K562 (cell line): Measurements from ENCODE around the gene FITM2. TPM values are rescaled to one million over a fixed set of nuclear protein-coding genes. Genes with fewer than 3 reads are reported as not detected.

Experiments
- ATAC-seq: fragments of 200-7000 bp; cut with Tn5 transposase; 3 replicates; pipeline ENCODE4 v1.9.1; 2020; ENCODE audit warnings: moderate library complexity
- BruUV-seq: library from RNA; stranded (reverse); fragments of 400-500 nt; replicated peaks from 2 replicates; lab custom pipeline; 2021; lab: Mats Ljungman, UMichigan
- CTCF ChIA-PET: fragments of 300-600 bp; formaldehyde crosslinking; extraction: SDS; loops from one replicate; lab custom pipeline; 2021; ENCODE audit warnings: low intra/inter-chr PET ratio; lab: Yijun Ruan, JAX
- POLR2A ChIA-PET: fragments of 300-600, 350-650 bp; sonication (Branson Sonifier 250); formaldehyde crosslinking; extraction: SDS; loops from one replicate; lab custom pipeline; 2021; ENCODE audit warnings: antibody characterized with exemption, inconsistent platforms; lab: Yijun Ruan, JAX
- DNase-seq, 4 experiments: peaks; one replicate each; pipeline versions ENCODE4 v3.0.0 to v3.0.0-alpha.2; 2011 to 2018; ENCODE audit warnings: low spot score in 3 of 4, mixed read lengths in 3 of 4; ENCODE audit errors: extremely low read depth in 1 of 4
- FAIRE-seq: peaks from 2 replicates; lab custom pipeline; 2011; peaks lifted over from hg19 to GRCh38; lab: Jason Lieb, UNC
- H2AFZ ChIP-seq: 2 replicates; pipeline ENCODE4 v1.6.0; 2011; ENCODE audit warnings: low read depth, low read length, control low read depth, inconsistent platforms
- H3K27ac ChIP-seq: fragments of 200-600 bp; 3 replicates; pipeline ENCODE4 v1.8.0; 2011; ENCODE audit warnings: low read depth, mild to moderate bottlenecking, control low read depth, inconsistent platforms, low read length, moderate library complexity, mixed read lengths; ENCODE audit errors: extremely low read depth
- H3K27me3 ChIP-seq, 2 experiments: fragments of 300-600 bp in 1 of 2; 2 replicates in 1 of 2; 3 replicates in 1 of 2; pipeline versions ENCODE4 v1.6.0 to v1.8.0; 2011; ENCODE audit warnings: inconsistent platforms in 2 of 2, low read length in 2 of 2, mild to moderate bottlenecking in 1 of 2, mixed read lengths in 1 of 2, moderate library complexity in 1 of 2; ENCODE audit not compliant: control insufficient read depth in 2 of 2, insufficient read depth in 2 of 2
- H3K36me3 ChIP-seq: fragments of 300-600 bp; 3 replicates; pipeline ENCODE4 v1.8.0; 2011; ENCODE audit warnings: mild to moderate bottlenecking, low read length, inconsistent platforms; ENCODE audit not compliant: control insufficient read depth, insufficient read depth
- H3K4me1 ChIP-seq, 2 experiments: fragments of 200-600 bp in 1 of 2; replicated peaks in 1 of 2; 2 replicates in 1 of 2; 3 replicates in 1 of 2; pipeline versions ENCODE4 v1.5.1 to v1.8.0; 2011; ENCODE audit warnings: inconsistent platforms in 2 of 2, low read length in 2 of 2, mild to moderate bottlenecking in 1 of 2, mixed read lengths in 1 of 2, moderate library complexity in 1 of 2; ENCODE audit not compliant: control insufficient read depth in 2 of 2, insufficient read depth in 2 of 2
- H3K4me2 ChIP-seq: 2 replicates; pipeline ENCODE4 v1.6.1; 2011; ENCODE audit warnings: low read length, control low read depth, inconsistent platforms, mixed read lengths; ENCODE audit not compliant: insufficient read depth
- H3K4me3 ChIP-seq: fragments of 200-600 bp; sonication (generic), shearing (Covaris generic); 2 replicates; pipeline ENCODE4 v1.5.1; 2016; ENCODE audit warnings: control low read depth, inconsistent platforms
- H3K79me2 ChIP-seq: fragments of 200-600 bp; 3 replicates; pipeline ENCODE4 v1.8.0; 2011; ENCODE audit warnings: low read length, inconsistent platforms; ENCODE audit not compliant: control insufficient read depth, insufficient read depth
- H3K9ac ChIP-seq, 2 experiments: 2 replicates each; pipeline versions ENCODE4 v1.6.0 to v1.6.1; 2011; ENCODE audit warnings: low read depth in 2 of 2, low read length in 2 of 2, control low read depth in 1 of 2, inconsistent platforms in 1 of 2, mild to moderate bottlenecking in 1 of 2, mixed read lengths in 1 of 2; ENCODE audit not compliant: insufficient read depth in 1 of 2
- H3K9me1 ChIP-seq: one replicate; pipeline ENCODE4 v1.6.0; 2011; ENCODE audit warnings: inconsistent platforms, mild to moderate bottlenecking, low read length, moderate library complexity; ENCODE audit not compliant: control insufficient read depth, insufficient read depth
- H3K9me3 ChIP-seq: replicated peaks from 2 replicates; pipeline ENCODE4 v1.5.1; 2011; ENCODE audit warnings: low read depth, low read length, inconsistent platforms; ENCODE audit not compliant: control insufficient read depth, insufficient read depth
- H4K20me1 ChIP-seq: replicated peaks from 2 replicates; pipeline ENCODE4 v1.6.1; 2011; ENCODE audit warnings: low read length, inconsistent platforms, mixed read lengths; ENCODE audit not compliant: control insufficient read depth, insufficient read depth
- C11orf30 ChIP-seq: fragments of 450-650 bp; IDR thresholded peaks from 2 replicates; pipeline ENCODE4 v1.6.1; 2016; ENCODE audit warnings: low read depth, mild to moderate bottlenecking
- GATAD2A ChIP-seq: fragments of 450-650 bp; IDR thresholded peaks from 2 replicates; pipeline ENCODE4 v1.6.1; 2017
- RB1 ChIP-seq: fragments of 450-650 bp; IDR thresholded peaks from 2 replicates; pipeline ENCODE4 v1.6.1; 2017; ENCODE audit warnings: low read depth, mild to moderate bottlenecking
- SIRT6 ChIP-seq: IDR thresholded peaks from one replicate; pipeline ENCODE4 v1.6.1; 2012; ENCODE audit warnings: low read depth, mild to moderate bottlenecking, control low read depth, inconsistent platforms, low read length, moderate library complexity
- TAF9B ChIP-seq: fragments of 450-650 bp; IDR thresholded peaks from 2 replicates; pipeline ENCODE4 v1.6.1; 2018; ENCODE audit warnings: mild to moderate bottlenecking; ENCODE audit not compliant: partially characterized antibody
- ZC3H11A ChIP-seq: IDR thresholded peaks from 2 replicates; pipeline ENCODE4 v1.6.1; 2012; ENCODE audit warnings: low read depth, low read length, improper control_type of control experiment
- ZFP1 ChIP-seq: fragments of 450-650 bp; formaldehyde crosslinking; IDR thresholded peaks from 2 replicates; pipeline ENCODE4 v1.4.0; 2020; ENCODE audit warnings: mild to moderate bottlenecking, mixed read lengths
- ZNF217 ChIP-seq: sonication (generic); formaldehyde crosslinking; IDR thresholded peaks from 2 replicates; pipeline ENCODE4 v1.8.0; 2022; ENCODE audit warnings: mild to moderate bottlenecking, missing genetic modification reagents
- ZNF444 ChIP-seq: fragments of 250-450 bp; sonication (Bioruptor Pico); IDR thresholded peaks from 2 replicates; pipeline ENCODE4 v1.4.0; 2020; ENCODE audit warnings: mild to moderate bottlenecking, moderate library complexity
- ZZZ3 ChIP-seq: fragments of 450-650 bp; IDR thresholded peaks from 2 replicates; pipeline ENCODE4 v1.6.1; 2016; ENCODE audit warnings: antibody characterized with exemption, mild to moderate bottlenecking, moderate library complexity
- WGBS: fragments of 100-300 bp; shearing (Covaris generic); methylation state at CpG from one replicate; pipeline ENCODE4 v1.1.6; 2016; ENCODE audit warnings: low coverage, mixed read lengths; ENCODE audit not compliant: insufficient coverage; ENCODE audit errors: missing lambda C conversion rate; 5-methylcytosine and 5-hydroxymethylcytosine counted together
- in situ Hi-C: fragments of 300-500 bp; cut with MboI; formaldehyde crosslinking; loops from 4 replicates; pipeline ENCODE4 v1.15.0; 2018; ENCODE audit warnings: inconsistent platforms, mixed read lengths
- intact Hi-C: fragments of 100-400 bp; cut with micrococcal nuclease; formaldehyde crosslinking; loops from 2 replicates; pipeline ENCODE4 v1.14.2; 2022
- polyA plus RNA-seq, 8 experiments: library from polyadenylated mRNA; depleted of rRNA in 4 of 8; stranded (reverse) in 5 of 8; unstranded in 3 of 8; fragments of >200 nt; fragmentation: Nextera tagmentation in 2 of 8; fragmentation: Illumina TruSeq in 1 of 8; extraction: Ambion mirVana in 2 of 8; extraction: Trizol in 1 of 8; gene quantifications; 2 replicates each; pipeline versions ENCODE4 v1.2.1 to v1.2.3, GENCODE V29; 2011 to 2014; ENCODE audit warnings: inconsistent platforms in 1 of 8, missing spikeins in 1 of 8
- total RNA-seq, 7 experiments: library from RNA; depleted of rRNA in 6 of 7; stranded (reverse); fragments of >200 nt in 6 of 7; fragmentation: Illumina TruSeq in 2 of 7; extraction: Trizol in 2 of 7; gene quantifications; 2 replicates each; pipeline versions ENCODE4 v1.2.1 to v1.2.3, GENCODE V29; 2011 to 2021; ENCODE audit warnings: low replicate concordance in 1 of 7
- TF ChIP-seq, protein P1 (sequence below): IDR thresholded peaks from 2 replicates; pipeline ENCODE4 v1.6.1; 2011; ENCODE audit warnings: borderline replicate concordance, low read depth, mild to moderate bottlenecking, moderate library complexity, low read length; ENCODE audit not compliant: insufficient read depth, poor library complexity, severe bottlenecking
- TF ChIP-seq, protein P2 (sequence below), 2 experiments: fragments of 450-650 bp in 1 of 2; sonication (generic) in 1 of 2; formaldehyde crosslinking in 1 of 2; IDR thresholded peaks; 2 replicates each; pipeline versions ENCODE4 v1.7.1 to v1.9.0; 2016 to 2022; ENCODE audit warnings: inconsistent platforms in 1 of 2, mild to moderate bottlenecking in 1 of 2, missing genetic modification reagents in 1 of 2
- TF ChIP-seq, protein P3 (sequence below): fragments of 250-450 bp; sonication (Bioruptor Pico); IDR thresholded peaks from 2 replicates; pipeline ENCODE4 v1.8.0; 2021; ENCODE audit warnings: moderate library complexity, mild to moderate bottlenecking, inconsistent platforms

The FITM2 gene
- total and polyA plus RNA-seq, 9 of the 15 experiments (the other 6 are each of a cell fraction or from before 2014, with no cell fraction given), result 0.64 to 2.8 (median 1.8) TPM

DNA sequence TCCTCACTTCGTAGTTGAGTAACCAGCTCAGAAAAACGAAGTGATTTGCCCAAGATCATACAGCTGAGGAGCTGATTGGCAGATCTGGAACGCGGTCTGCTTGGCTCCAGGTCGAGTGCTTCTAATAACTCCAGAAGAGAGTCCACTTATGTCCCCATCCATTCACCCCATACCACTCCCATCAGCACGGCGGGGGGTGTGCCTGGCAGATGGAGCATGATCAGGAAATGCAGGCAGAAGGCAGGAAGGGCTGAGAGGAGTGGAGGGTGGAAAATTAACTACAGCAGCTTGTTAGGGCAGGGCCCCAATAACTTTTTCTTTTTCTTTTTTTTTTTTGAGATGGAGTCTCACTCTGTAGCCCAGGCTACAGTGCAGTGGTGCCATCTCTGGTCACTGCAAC, 15.0 kb downstream of the FITM2 start:
- no peaks in the 10 kb centered on the region for H3K4me1 ChIP-seq
- WGBS, result 8% methylated on average over 7 of the region's 7 CpGs
- in situ Hi-C loops (no loop called here), intact Hi-C loops (no loop called here)
- POLR2A ChIA-PET, result no interaction called here
- H3K36me3 ChIP-seq, result no peaks in the 10 kb centered on the region
- H3K9me3 ChIP-seq, result no peaks in the 10 kb centered on the region
- no TSS peak for BruUV-seq
- no peak overlapping the region for H2AFZ ChIP-seq
- no peaks in the 10 kb centered on the region for H3K9me1 ChIP-seq
- H3K79me2 ChIP-seq, result no peaks in the 10 kb centered on the region
- DNase-seq (no peak), ATAC-seq (no peak), FAIRE-seq (no peak)
- no peak overlapping the region for H3K9ac ChIP-seq
- CTCF ChIA-PET, result no interaction called here
- H3K27ac ChIP-seq, result no peak overlapping the region
- no peak overlapping the region for H3K4me3 ChIP-seq
- peaks cover 5 to 28% of the 10 kb centered on the region in 2 experiments; a peak in 3 of 5 replicates for H3K27me3 ChIP-seq
- H4K20me1 ChIP-seq, result no peaks in the 10 kb centered on the region
- no peak overlapping the region for H3K4me2 ChIP-seq
- TF ChIP-seq TAF9B (no peak), C11orf30 (no peak), ZZZ3 (no peak), ZNF217 (CRISPR knock-in tag) (no peak), ZFP1 (CRISPR knock-in tag) (no peak), SIRT6 (no peak), RB1 (no peak), ZNF444 (CRISPR knock-in tag) (no peak), ZC3H11A (no peak), GATAD2A (no peak)
- TF ChIP-seq, protein P1, sequence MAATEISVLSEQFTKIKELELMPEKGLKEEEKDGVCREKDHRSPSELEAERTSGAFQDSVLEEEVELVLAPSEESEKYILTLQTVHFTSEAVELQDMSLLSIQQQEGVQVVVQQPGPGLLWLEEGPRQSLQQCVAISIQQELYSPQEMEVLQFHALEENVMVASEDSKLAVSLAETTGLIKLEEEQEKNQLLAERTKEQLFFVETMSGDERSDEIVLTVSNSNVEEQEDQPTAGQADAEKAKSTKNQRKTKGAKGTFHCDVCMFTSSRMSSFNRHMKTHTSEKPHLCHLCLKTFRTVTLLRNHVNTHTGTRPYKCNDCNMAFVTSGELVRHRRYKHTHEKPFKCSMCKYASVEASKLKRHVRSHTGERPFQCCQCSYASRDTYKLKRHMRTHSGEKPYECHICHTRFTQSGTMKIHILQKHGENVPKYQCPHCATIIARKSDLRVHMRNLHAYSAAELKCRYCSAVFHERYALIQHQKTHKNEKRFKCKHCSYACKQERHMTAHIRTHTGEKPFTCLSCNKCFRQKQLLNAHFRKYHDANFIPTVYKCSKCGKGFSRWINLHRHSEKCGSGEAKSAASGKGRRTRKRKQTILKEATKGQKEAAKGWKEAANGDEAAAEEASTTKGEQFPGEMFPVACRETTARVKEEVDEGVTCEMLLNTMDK, result no peak
- TF ChIP-seq, protein P2, sequence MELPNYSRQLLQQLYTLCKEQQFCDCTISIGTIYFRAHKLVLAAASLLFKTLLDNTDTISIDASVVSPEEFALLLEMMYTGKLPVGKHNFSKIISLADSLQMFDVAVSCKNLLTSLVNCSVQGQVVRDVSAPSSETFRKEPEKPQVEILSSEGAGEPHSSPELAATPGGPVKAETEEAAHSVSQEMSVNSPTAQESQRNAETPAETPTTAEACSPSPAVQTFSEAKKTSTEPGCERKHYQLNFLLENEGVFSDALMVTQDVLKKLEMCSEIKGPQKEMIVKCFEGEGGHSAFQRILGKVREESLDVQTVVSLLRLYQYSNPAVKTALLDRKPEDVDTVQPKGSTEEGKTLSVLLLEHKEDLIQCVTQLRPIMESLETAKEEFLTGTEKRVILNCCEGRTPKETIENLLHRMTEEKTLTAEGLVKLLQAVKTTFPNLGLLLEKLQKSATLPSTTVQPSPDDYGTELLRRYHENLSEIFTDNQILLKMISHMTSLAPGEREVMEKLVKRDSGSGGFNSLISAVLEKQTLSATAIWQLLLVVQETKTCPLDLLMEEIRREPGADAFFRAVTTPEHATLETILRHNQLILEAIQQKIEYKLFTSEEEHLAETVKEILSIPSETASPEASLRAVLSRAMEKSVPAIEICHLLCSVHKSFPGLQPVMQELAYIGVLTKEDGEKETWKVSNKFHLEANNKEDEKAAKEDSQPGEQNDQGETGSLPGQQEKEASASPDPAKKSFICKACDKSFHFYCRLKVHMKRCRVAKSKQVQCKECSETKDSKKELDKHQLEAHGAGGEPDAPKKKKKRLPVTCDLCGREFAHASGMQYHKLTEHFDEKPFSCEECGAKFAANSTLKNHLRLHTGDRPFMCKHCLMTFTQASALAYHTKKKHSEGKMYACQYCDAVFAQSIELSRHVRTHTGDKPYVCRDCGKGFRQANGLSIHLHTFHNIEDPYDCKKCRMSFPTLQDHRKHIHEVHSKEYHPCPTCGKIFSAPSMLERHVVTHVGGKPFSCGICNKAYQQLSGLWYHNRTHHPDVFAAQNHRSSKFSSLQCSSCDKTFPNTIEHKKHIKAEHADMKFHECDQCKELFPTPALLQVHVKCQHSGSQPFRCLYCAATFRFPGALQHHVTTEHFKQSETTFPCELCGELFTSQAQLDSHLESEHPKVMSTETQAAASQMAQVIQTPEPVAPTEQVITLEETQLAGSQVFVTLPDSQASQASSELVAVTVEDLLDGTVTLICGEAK (IDR thresholded peaks at IDR 0.05), result no peak
- TF ChIP-seq, protein P2 (CRISPR knock-in tag; IDR thresholded peaks at IDR 0.05), result no peak
- TF ChIP-seq, protein P3, sequence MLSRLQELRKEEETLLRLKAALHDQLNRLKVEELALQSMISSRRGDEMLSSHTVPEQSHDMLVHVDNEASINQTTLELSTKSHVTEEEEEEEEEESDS (CRISPR knock-in tag), result no peak
